Lower lobe of right lung (tissue), 2 donors: ENCODE results near the gene PIGW. TPM values are rescaled to one million over a fixed set of nuclear protein-coding genes. Genes with fewer than 3 reads are reported as not detected.

Experiments
- ATAC-seq, 2 donors: fragments of 200-7000 bp; cut with Tn5 transposase; one replicate each; pipeline ENCODE4 v1.9.1; 2020 to 2022; ENCODE audit warnings: mild to moderate bottlenecking in 2 of 2, moderate library complexity in 2 of 2
- DNase-seq: peaks from one replicate; pipeline ENCODE4 v3.0.0-alpha.2; 2020
- H3K27ac ChIP-seq: fragments of 200-600 bp; one replicate; pipeline ENCODE4 v1.8.0; 2022
- H3K27me3 ChIP-seq: fragments of 200-600 bp; one replicate; pipeline ENCODE4 v1.8.0; 2022; ENCODE audit warnings: low read depth
- H3K36me3 ChIP-seq: fragments of 200-600 bp; one replicate; pipeline ENCODE4 v1.8.0; 2022; ENCODE audit warnings: mild to moderate bottlenecking
- H3K4me1 ChIP-seq: fragments of 200-600 bp; one replicate; pipeline ENCODE4 v1.8.0; 2022
- H3K4me3 ChIP-seq: fragments of 200-600 bp; one replicate; pipeline ENCODE4 v1.8.0; 2022; ENCODE audit warnings: mild to moderate bottlenecking
- H3K9me3 ChIP-seq: fragments of 200-600 bp; one replicate; pipeline ENCODE4 v1.8.0; 2022
- intact Hi-C: fragments of 100-400 bp; cut with DNase I; formaldehyde crosslinking; loops from one replicate; pipeline ENCODE4 v1.11.0; 2022
- total RNA-seq: library from RNA; stranded (reverse); fragmentation: NEBNext Ultra II Directional; extraction: Animal tissue kit (Norgen Biotek cat#: 25700); gene quantifications from one replicate; pipeline ENCODE4 v1.2.1, GENCODE V29; 2021
- TF ChIP-seq, protein P1 (sequence below): fragments of 200-600 bp; IDR thresholded peaks from one replicate; pipeline ENCODE4 v1.8.0; 2022; ENCODE audit warnings: antibody characterized with exemption, mild to moderate bottlenecking
- donor health status: DM: no; HTN: yes; CAD: no; lungs with severe emphysema.

PIGW gene
- total RNA-seq, 1 donor from 2014 or later, result 6.4 TPM

DNA sequence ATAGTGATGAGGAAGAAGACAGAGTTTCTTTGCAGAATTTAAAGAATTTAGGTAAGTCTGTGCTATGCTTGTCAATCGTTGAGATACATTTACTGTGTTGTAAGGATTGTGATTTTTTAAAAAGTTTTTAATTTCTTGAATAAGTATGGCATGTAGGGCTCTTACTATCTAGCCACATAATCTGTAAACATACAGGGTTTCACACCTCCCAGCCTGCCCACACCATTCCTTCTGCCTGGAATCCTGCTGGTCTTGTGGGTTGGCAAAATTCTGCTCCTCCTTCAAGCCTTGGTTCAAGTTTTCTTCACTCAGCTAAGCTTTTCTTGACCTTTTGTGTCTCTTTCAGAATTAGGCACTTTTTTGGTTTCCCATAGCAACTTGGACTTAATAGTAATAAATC, 40.8 kb upstream of the PIGW start:
- no peaks in the 10 kb centered on the region for H3K9me3 ChIP-seq
- TF ChIP-seq, protein P1, sequence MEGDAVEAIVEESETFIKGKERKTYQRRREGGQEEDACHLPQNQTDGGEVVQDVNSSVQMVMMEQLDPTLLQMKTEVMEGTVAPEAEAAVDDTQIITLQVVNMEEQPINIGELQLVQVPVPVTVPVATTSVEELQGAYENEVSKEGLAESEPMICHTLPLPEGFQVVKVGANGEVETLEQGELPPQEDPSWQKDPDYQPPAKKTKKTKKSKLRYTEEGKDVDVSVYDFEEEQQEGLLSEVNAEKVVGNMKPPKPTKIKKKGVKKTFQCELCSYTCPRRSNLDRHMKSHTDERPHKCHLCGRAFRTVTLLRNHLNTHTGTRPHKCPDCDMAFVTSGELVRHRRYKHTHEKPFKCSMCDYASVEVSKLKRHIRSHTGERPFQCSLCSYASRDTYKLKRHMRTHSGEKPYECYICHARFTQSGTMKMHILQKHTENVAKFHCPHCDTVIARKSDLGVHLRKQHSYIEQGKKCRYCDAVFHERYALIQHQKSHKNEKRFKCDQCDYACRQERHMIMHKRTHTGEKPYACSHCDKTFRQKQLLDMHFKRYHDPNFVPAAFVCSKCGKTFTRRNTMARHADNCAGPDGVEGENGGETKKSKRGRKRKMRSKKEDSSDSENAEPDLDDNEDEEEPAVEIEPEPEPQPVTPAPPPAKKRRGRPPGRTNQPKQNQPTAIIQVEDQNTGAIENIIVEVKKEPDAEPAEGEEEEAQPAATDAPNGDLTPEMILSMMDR, result no peak
- intact Hi-C loops, result no loop called here
- peaks cover 11% of the 10 kb centered on the region for H3K4me1 ChIP-seq
- no peak overlapping the region for H3K4me3 ChIP-seq
- H3K36me3 ChIP-seq, result peaks cover 82% of the 10 kb centered on the region
- no peaks in the 10 kb centered on the region for H3K27me3 ChIP-seq
- ATAC-seq, result no peak
- no peak for DNase-seq
- no peak overlapping the region for H3K27ac ChIP-seq

DNA sequence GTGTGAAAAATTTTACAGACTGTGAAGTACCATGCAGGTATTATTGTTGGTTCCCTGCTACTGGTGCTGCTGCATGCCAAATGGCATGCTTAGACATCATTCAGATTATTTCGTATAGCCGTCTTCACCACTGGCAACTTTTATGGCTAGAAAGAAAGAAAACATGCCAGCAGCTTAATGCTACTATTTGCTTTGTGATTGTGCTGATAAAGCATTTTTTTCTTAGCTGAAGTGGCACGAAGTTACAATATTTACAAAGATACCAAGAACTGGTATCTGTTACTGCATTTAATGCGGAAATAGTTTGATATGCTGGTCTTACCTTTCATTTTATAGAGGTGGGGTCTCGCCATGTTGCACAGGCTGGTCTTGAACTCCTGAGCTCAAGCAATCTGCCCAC, 40.1 kb upstream of the PIGW start:
- H3K4me3 ChIP-seq, result no peak overlapping the region
- H3K27ac ChIP-seq, result no peak overlapping the region
- ATAC-seq (no peak), DNase-seq (no peak)
- intact Hi-C loops, result no loop called here
- peaks cover 90% of the 10 kb centered on the region for H3K36me3 ChIP-seq
- TF ChIP-seq, protein P1, result no peak
- no peaks in the 10 kb centered on the region for H3K27me3 ChIP-seq
- H3K4me1 ChIP-seq, result peaks cover 11% of the 10 kb centered on the region
- H3K9me3 ChIP-seq, result no peaks in the 10 kb centered on the region

DNA sequence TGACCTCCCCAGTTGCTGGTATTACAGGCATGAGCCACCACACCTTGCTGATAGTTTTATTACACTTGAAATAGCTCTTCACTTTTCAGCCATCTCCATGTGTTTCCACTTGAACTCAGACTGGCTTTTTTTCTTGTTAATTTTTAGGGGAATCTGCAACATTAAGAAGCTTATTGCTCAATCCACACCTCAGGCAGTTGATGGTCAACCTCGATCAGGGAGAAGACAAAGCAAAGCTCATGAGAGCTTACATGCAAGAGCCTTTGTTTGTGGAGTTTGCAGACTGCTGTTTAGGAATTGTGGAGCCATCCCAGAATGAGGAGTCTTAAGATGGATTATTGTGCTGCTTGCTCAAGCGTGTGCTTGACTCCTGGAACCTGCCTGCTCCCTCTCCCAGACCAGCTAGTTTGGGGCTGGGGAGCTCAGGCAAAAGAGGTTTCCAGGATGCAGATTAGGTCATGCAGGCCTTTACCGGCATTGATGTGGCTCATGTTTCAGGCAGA, 39.7 kb upstream of the PIGW start:
- Histone ChIP-seq H3K4me1 (peaks cover 11% of the 10 kb centered on the region), H3K27ac (no peak overlapping the region), H3K36me3 (peaks cover 93% of the 10 kb centered on the region), H3K27me3 (no peaks in the 10 kb centered on the region), H3K9me3 (no peaks in the 10 kb centered on the region), H3K4me3 (no peak overlapping the region)
- no peak for DNase-seq
- no peak for ATAC-seq
- intact Hi-C loops, result no loop called here
- TF ChIP-seq, protein P1, result no peak

DNA sequence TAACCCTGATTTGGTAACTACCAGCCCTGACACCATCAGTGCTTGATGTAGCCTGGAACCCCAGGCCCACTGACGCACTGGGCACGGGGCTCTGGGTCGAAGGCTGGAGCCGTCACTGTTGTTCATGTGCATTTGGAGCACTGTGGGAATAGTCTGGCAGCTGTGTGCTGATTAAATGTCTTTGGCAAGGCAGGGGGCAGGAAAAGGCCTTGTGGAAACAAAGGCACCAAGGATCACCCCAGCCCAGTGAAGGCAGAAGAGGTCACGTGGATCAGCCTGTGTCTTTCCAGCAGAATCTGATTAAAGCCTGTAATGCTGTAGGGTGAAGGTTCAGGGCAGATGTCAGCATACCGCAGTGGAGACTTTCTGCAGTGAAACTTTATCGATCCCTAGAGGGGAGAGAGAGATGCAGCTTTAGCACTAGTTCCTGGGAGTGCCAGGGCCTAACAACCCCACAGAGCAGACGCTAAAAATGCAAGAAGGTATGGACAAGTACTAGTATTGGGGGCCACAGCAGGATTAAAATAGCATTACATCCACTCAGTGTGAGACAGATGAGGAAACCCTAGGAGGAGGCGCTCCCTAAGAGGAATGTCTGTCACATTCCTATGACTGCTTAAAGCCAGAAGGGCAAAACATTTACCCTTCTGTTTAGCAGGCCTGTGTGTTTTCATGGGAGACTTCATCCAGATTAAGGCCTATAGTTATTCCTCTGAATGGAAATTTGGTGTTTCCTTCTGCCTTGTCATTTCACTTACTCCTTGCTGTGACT, 38.6 kb upstream of the PIGW start:
- H3K36me3 ChIP-seq, result peaks cover 98% of the 10 kb centered on the region
- intact Hi-C loops, result no loop called here
- no peak overlapping the region for H3K27ac ChIP-seq
- no peaks in the 10 kb centered on the region for H3K9me3 ChIP-seq
- H3K4me3 ChIP-seq, result no peak overlapping the region
- H3K4me1 ChIP-seq, result peaks cover 4% of the 10 kb centered on the region
- DNase-seq (no peak), ATAC-seq (no peak)
- TF ChIP-seq, protein P1, result no peak
- no peaks in the 10 kb centered on the region for H3K27me3 ChIP-seq

DNA sequence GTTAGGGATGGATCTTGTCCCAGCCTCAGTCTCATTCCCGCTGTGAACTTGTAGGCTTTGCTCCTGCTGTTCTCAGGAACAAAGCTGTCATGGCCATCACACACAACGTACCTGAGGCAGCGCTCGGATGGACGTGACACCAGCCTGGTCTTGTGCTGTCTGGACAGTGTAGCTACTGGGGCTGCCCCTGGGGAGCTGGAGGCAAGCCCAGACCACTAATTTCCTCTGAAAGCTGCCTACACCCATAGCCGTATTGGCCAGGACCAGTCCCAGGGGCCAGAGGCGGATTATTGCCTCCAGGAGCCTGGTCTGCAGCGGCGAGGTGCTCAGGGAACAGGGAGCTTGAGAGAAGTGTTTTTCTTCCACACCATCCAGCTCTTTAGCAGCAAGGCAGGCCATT, 36.6 kb upstream of the PIGW start:
- Histone ChIP-seq H3K9me3 (no peaks in the 10 kb centered on the region), H3K27me3 (no peaks in the 10 kb centered on the region), H3K4me3 (no peak overlapping the region), H3K4me1 (no peaks in the 10 kb centered on the region), H3K27ac (no peak overlapping the region), H3K36me3 (peaks cover 91% of the 10 kb centered on the region)
- DNase-seq, result no peak
- intact Hi-C loops, result no loop called here
- ATAC-seq, result no peak
- TF ChIP-seq, protein P1, result no peak
